HCT116 (cell line): ENCODE results near the gene NETO1.

Experiments used
- ATF3 ChIP-seq: IDR thresholded peaks from 2 replicates; pipeline ENCODE4 v1.6.1; 2012
- CTCF ChIP-seq, 3 experiments: fragments of 200-600 bp in 1 of 3; sonication (generic) in 1 of 3; IDR thresholded peaks in 2 of 3; conservative IDR thresholded peaks in 1 of 3; 2 replicates each; pipeline ENCODE4 v1.5.1; 2012 to 2017; ENCODE audit warnings: low read depth in 2 of 3, low read length in 2 of 3, antibody characterized with exemption in 1 of 3, borderline replicate concordance in 1 of 3, control low read depth in 1 of 3, mild to moderate bottlenecking in 1 of 3, mixed read lengths in 1 of 3, mixed run types in 1 of 3, moderate library complexity in 1 of 3; ENCODE audit not compliant: insufficient read depth in 1 of 3
- EGR1 ChIP-seq: IDR thresholded peaks from 2 replicates; pipeline ENCODE4 v1.6.1; 2012; ENCODE audit warnings: low read depth
- EZH2 ChIP-seq: fragments of 200-600 bp; sonication (generic); IDR thresholded peaks from 2 replicates; pipeline ENCODE4 v1.6.1; 2017; ENCODE audit warnings: antibody characterized with exemption, mixed run types
- EZH2phosphoT487 ChIP-seq: fragments of 200-600 bp; IDR thresholded peaks from 2 replicates; pipeline ENCODE4 v1.6.1; 2018; ENCODE audit warnings: antibody characterized with exemption, borderline replicate concordance
- JUND ChIP-seq: IDR thresholded peaks from 2 replicates; pipeline ENCODE4 v1.6.1; 2012
- MAX ChIP-seq: IDR thresholded peaks from 2 replicates; pipeline ENCODE4 v1.6.1; 2012
- POLR2A ChIP-seq: IDR thresholded peaks from 2 replicates; pipeline ENCODE4 v1.7.0; 2011; ENCODE audit warnings: borderline replicate concordance; ENCODE audit not compliant: insufficient read depth, insufficient read length; ENCODE audit errors: extremely low read depth
- POLR2AphosphoS5 ChIP-seq: IDR thresholded peaks from 2 replicates; pipeline ENCODE4 v1.6.1; 2011; ENCODE audit warnings: mild to moderate bottlenecking, low read depth, low read length, moderate library complexity
- RAD21 ChIP-seq: IDR thresholded peaks from 2 replicates; pipeline ENCODE4 v1.6.1; 2012; ENCODE audit warnings: low read depth, mild to moderate bottlenecking
- YY1 ChIP-seq: IDR thresholded peaks from 2 replicates; pipeline ENCODE4 v1.6.1; 2011; ENCODE audit warnings: low read length, low read depth, moderate library complexity, mild to moderate bottlenecking; ENCODE audit not compliant: insufficient replicate concordance; ENCODE audit errors: extremely low read depth

- TF ChIP-seq EZH2: no peak
- TF ChIP-seq CTCF (IDR thresholded peaks at IDR 0.05 in 2 of 3, conservative IDR thresholded peaks at IDR 0.05 in 1 of 3; ENCODE audit: borderline replicate concordance in 1 of 3, insufficient read depth in 1 of 3, low read depth in 2 of 3, low read length in 2 of 3): no peak
- no peak for TF ChIP-seq POLR2A
- TF ChIP-seq POLR2AphosphoS5: no peak
- TF ChIP-seq RAD21: no peak
- no peak for TF ChIP-seq JUND
- no peak for TF ChIP-seq ATF3
- TF ChIP-seq EZH2phosphoT487: no peak
- no peak for TF ChIP-seq YY1
- no peak for TF ChIP-seq MAX
- TF ChIP-seq EGR1: no peak
Observed at GRCh38 chr18:72908181-72908580, 40.4 kb upstream of the NETO1 start.
